ENCODE measurements around the gene ABI2.

The ABI2 gene

DNA sequence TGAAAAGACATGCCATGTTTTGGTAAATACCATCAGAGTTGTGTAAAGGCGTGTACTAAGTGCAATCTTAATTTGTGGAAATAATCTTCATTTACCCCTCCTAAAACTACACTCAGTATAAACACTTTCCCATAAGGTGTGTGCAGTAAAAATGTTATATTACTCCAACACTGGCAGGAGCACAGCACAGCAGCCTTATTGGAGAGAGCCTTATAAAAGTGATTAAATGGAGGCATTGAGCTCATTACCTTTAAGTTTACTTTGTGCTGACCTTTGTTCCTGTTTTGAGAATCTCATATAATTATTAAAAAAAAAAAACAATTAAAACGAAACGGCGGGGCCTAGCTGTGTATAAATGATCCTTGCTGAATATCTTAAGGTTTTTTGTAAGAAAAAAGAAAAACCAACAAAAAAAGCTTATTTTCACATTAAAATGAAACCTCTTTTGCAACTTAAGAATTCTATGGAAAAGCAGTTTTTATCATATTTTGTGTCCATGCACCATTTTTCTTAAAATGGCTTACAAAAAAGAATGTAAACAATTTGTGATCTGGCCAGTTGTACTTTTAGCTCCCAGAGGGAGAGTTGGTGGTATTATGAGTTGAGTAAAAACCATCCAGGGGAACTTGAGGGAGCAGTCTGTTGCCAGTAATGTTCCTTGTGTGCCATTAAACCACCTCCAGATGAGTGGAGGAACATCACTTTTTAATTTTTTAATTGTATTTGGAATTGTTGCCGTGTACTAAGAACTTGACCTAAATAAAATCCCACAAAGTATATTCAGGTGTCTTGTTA is 103.4 kb downstream of the ABI2 start:
- DNase-seq (ENCODE audit: low spot score): no peak

DNA sequence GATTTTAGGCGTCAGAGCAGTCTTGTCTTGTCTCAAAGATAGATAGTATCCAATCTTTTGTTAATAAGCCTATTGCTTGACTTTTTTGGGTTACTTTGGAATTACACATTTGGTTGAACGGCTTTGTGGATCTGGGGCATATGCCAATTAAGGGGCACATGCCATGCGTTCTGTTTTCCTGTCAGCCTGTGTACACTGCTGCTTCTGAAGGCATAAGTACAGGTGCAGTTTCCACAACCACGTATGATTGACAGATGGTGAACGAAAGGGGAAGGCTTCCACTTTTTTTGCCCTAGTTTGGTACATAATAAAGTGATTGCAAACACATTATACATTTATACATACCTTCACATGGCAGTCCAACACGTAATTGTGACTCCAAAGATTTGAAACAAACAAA is 104.6 kb downstream of the ABI2 start:
- no peak for DNase-seq (ENCODE audit: low spot score)

DNA sequence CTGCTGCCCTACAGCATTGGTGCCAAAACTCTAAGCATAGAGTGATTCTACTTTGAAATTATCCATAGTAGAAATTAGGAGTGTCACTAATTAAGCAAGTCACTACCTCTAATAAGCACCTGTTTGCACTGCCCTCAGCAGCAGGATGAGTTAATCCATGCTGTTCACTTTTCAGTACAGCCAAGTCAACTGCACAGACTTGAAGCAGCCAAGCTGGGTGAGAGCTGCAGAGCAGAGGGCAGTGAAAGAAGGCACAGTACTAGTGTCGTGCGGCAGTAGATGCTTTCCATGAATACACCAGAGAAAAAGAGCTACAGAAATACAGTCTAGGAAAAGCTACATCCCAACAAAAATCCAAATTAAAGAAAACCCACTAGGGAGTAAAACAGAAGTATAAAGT is 108.3 kb downstream of the ABI2 start:
- DNase-seq (ENCODE audit: low spot score): no peak

DNA sequence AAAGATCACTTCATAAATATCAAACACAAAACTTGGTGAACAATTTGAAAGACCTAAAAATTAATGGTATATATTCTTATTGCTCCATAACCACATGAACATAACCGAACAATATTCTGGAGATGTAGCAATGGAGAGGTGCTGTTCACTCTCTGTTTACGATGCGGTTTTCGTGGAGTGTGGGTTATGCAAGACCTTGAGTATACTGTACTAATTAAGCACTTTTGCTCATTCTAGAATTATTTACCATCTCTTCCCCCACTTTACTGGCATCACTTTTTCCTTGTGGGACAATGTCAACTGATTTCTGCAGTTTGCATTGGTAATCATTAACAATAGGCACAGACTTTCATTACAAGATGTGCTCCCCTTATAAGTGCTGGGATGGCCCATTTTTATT is 109.3 kb downstream of the ABI2 start:
- DNase-seq (ENCODE audit: low spot score): no peak

DNA sequence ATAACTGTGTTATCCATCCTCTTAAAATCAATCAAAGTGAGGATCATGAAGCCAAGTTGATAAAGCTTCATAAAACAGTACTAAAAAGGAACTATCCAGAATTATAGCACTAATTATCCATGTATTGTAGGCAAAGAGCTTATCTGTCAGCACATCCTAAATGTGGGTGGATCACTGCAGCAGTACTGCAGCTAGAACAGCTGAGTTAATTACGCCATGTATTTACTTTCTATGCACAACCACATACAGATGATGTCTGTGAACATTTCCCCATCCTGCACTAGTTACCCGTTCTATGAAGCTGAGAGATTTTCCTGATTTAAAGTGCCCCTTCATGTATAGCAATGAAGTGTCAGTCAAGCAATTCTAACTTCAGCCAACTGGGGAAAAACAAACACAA is 110.3 kb downstream of the ABI2 start:
- DNase-seq (ENCODE audit: low spot score): no peak

DNA sequence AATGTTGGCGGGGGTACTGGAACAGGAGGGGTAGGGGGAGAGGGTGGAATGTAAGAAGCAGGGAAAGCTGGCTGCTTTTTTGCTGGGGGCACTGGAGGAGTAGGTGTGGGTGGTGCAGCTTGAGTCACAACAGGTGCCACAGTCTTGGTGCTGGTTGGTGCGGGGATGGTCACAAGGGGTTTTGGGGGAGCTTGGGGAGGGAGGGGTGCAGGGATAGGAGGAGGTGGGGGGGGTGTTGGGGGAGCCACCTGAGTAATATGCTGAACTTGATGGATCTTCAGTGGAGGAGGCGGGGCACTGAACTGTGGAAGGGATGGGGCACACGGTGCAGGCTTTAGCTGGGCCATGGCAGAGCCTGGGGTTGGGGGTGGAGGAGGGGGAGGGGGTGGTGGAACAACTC is 112.5 kb downstream of the ABI2 start:
- no peak for DNase-seq (ENCODE audit: low spot score)

DNA sequence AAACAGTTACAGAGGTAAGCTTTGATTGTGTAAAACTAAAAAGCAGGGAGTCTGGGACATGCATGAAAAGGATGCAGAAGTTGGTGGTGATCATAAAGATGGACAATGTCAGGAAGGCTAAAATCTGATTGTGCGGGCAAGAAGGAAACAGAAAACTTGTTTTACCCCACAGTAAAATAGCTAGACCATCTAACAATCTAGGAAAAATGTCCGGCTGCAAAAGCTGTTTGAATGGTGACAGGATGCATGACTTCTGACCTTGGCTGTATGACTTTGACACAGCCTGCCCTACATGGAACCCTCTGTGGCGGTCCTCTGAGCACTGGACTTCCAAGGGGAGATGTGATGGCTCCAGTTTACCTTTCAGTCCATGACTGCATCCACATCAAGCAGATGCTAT is 113.3 kb downstream of the ABI2 start:
- no peak for DNase-seq (ENCODE audit: low spot score)

DNA sequence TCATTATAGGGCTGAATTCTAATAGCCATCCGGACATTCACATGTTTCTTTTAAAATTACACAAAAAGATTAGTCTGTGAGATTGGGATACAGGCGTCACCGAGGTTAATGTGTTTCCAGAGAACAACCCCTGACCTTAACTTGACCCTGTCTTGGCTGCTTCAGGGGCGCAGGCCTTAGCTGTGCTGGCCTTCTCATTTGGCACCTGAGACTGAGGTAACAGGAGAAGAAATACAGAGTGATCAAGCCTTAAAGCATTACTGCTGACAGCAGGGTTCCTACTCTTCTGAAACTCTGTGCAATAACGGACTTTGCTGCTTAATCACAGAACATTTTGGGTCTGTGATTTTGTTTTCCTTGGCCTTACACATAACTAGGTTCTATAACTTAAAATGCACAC is 114.3 kb downstream of the ABI2 start:
- no peak for DNase-seq (ENCODE audit: low spot score)

DNA sequence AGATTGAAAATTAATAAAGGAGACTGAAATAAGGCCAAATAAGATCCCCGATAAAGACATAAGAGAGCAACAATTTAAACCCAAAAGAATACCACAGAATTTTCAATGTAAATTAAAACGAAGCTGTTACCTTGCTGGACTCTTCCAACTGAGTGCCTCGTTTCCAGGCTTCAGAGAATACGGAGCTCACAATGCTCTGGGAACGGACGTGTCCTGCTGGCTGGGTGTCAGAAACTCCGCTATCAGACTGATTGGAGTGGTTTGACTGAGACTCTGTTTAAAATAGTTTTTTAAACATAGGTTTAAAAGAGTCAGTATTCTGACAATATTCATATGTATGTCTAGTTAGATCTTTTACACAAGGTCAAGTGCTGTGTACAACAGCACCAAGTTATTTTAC is 116.5 kb downstream of the ABI2 start:
- no peak for DNase-seq (ENCODE audit: low spot score)

DNA sequence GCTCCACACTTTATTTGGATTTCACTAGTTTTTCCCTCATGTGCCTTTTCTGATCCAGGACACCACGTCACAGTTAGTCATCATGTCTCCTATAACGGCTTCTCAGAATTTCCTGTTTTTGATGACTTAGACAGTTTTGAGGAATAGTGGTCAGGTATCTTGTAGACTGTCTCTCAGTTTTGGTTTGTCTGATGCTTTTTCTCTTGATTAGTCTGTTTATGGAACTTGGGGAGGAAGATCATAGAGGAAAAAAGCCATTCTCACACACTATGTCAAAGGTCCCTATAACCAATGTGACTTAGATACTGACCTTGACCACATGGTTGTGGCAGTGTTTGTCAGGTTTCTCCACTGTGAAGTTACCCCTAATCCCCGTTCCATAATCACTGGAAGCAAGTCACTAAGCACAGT is 117.9 kb downstream of the ABI2 start:
- no peak for DNase-seq (ENCODE audit: low spot score)

DNA sequence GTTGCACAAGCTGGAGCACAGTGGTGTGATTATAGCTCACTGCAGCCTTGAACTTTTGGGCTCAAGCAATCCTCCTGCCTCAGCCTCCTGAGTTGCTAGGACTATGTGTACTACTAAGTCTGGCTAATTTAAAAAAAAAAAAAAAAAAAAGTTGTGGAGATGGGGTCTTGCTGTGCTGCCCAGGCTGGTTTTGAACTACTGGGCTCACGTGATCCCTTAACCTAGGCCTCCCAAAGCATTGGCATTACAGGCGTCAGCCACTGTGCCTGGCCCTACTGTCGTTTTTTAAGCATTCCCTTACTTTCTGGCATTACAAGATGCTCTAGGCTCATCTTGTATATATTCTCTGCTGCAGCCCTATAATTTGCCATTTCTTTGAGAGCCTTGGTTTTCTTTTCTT is 118.6 kb downstream of the ABI2 start:
- DNase-seq (ENCODE audit: low spot score): no peak

DNA sequence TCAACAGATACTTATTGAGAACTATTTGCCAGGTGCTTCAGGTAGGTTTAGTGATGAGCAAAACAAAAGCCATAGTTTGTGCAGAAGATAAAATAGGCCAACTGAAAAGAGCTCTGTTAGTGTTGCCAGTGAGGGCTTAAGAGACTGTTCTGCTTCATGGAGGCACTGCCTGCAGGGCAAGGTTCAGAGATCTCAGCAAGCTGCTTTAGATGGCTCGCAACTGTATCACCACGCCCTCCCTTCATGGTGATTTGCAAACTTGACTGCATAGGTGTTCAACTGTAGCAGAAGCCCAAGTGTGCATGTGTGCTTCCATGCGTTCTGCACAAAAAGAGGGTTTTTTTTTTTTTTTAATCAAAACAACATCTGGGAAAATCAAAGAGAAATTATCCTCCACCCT is 122.4 kb downstream of the ABI2 start:
- no peak for DNase-seq (ENCODE audit: low spot score)

DNA sequence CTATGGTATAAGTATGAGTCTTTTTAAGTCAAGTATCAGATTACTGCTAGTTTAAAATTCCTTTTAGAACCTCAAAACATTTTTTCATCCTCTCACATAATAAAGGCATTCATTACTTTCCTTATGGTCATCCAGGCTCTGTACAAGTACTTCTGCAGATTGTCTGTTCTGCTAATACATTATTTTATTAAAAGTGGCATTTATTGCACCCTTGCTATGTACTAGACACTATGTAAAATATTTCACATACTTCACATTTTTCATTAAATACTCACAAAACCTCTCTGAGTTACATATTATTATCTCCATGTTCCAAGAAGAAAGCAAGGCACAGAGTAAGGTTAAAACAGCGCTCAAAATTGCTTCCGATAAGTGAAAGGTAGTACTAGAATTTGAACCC is 122.8 kb downstream of the ABI2 start:
- no peak for DNase-seq (ENCODE audit: low spot score)

DNA sequence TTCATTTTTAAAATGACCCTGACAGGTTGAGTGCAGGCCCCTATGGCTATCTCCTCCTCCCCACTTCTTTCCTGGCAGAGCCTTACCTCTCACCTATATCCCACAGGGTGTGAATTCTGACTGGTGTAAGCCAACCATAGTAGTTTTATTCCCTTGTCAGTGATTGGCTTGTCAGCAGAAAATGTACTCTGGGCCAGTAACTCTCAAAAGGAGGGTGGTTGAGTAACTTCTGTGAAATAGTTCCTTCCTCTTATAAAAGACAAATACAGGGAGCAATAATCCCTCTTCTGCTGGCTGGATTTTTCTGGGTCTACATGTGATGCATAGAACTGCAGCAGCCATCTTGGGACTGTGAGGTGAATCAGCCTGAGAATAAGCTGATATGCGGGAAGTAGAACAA is 123.5 kb downstream of the ABI2 start:
- no peak for DNase-seq (ENCODE audit: low spot score)

DNA sequence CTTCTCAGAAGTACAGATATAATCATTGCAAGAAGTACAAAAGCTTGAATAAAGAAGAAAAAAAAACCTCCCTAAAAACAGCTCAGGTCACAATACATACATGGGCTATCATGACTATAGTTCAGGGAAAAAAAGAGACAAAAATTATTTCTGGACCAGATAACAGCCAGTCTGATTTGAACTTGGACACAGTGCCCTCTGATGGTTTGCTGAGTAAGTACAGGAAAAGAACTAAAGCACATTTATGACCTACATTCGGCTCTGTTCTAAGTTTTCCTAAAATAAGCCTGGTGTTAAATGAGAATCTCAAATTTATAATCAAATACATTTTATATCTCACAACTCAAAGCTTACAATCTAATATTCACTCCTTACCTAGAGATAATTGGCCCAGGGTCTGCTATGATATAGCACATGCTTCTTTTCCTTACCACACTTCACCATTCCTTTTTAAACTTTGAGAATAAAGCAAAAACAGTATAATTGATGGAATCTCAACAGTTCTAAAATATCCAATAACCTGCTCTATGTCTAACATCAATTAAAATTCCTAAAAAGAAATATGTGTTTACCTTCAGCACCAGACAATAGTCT is 125.8 kb downstream of the ABI2 start:
- DNase-seq (ENCODE audit: low spot score): peak; percentile 57

DNA sequence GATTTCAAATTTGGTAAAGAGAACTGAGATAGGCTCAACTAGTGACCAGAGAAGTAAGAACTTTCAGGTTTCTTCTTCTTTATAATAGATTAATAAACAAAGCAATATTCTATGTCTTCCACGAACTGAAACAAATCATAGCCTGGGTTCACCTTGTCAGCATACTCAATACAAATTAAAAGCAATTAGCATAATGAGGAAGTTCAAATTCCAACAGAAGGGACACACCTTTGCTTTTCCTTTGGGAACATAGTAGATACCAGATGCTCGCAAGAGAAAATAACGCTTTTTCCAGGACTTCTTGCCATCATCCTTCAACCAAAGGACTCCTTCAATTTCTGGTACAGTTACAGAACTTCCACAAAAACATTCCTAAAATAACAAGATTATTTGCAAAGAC is 127.0 kb downstream of the ABI2 start:
- DNase-seq (ENCODE audit: low spot score): no peak

DNA sequence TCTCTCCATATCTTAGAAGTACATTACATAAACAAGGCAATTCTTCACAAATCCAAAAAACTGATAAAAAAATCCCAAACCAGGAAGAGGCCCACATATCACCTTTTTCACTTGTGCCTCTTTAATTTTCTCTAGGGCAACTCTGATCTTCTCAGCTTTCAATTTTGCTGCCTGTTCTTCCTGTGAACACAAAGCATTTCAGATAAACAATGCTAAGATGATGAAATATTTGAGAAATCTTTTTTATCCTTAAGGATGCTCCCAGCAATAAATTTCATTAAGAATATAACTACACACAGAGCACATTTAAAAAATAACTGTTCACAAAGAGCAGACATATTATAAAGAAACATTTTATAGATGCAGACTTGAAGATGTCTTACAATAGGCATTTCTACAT is 133.6 kb downstream of the ABI2 start:
- DNase-seq (ENCODE audit: low spot score): no peak

DNA sequence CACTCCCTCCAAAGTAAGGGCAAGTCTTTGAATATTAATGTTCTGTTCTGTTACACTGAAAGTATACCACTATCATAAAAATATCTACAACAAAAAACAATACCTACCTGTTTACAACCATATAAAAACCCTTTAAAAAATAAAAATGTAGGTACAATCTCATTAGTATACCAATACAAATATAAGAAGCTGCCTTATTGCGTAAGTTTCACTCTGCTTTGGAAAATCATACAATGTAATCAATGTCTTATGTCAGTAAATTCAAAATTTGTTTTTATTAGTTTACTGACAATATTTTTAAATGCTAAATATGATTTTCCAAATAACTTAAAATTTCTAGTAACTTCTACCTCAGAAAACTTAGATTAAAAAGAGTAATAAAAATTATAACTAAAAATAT is 134.1 kb downstream of the ABI2 start:
- DNase-seq (ENCODE audit: low spot score): no peak

DNA sequence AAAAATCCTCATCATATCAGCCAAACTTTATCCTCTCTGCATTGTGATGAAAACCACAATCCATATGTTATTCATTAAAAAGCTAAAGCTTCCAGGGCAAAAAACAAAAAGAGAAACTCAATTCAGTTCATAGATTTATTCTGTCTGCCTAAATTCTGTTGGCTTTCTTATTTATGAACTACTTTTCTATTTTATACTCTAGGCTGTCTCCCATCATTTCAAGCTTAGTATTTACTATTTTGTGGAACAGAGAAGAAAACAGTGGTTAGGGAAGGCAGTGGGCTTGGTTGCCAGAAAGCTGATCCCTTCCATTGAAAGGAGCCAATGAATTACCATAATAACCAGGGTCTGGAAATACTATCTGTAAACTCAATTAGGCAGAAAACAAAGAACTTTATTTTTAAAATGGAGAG is 135.1 kb downstream of the ABI2 start:
- no peak for DNase-seq (ENCODE audit: low spot score)

DNA sequence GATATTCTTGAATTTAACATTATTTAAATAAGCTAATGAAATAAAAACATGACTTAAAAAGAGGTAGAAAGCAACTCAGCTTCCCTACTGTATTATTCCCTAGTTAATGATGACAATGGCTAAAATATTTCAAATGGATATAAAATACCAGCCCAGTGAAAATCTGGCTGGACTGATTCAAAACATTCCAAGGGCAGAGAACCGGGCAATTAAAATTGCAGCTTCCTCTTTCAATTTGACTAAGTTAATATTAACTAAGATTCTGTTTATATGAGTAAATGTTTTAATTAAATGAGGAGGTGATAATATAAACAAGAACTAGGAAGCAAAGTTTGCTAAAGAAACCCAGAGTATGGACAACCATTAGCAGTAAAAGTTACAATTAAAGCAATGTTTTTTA is 141.4 kb downstream of the ABI2 start:
- no peak for DNase-seq (ENCODE audit: low spot score)

DNA sequence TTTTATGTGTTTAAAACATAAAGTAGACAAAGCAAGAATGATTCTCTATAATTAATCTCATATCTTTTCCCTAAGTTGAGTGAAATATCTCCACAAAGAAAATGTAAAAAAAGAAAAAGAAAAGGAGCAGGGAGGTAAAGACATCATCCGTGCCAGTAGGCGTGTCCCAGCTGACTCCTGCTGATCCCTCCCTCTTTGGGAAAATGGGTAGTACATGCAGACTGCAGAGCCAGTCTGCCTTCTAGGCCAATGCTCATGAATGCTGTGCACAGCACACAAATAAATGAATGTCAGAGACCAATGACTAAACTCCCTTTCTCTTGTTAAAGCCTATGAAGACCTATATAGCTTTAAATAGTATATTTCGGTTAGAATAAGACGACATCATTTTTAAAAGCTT is 142.2 kb downstream of the ABI2 start:
- no peak for DNase-seq (ENCODE audit: low spot score)

DNA sequence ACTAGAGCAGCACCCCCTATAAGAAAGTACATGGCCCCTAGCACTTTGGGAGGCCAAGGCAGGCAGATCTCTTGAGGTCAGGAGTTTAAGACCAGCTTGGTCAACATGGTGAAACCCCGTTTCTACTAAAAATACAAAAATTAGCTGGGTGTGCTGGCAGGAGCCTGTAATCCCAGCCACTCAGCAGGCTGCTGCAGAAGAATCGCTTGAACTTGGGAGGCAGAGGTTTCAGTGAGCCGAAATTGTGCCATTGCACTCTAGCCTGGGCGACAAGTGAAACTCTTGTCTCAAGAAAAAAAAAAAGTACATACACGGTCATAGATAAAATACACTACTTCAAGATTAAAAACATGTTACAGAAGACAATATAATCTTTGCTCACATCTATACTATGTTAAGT is 143.1 kb downstream of the ABI2 start:
- no peak for DNase-seq (ENCODE audit: low spot score)

DNA sequence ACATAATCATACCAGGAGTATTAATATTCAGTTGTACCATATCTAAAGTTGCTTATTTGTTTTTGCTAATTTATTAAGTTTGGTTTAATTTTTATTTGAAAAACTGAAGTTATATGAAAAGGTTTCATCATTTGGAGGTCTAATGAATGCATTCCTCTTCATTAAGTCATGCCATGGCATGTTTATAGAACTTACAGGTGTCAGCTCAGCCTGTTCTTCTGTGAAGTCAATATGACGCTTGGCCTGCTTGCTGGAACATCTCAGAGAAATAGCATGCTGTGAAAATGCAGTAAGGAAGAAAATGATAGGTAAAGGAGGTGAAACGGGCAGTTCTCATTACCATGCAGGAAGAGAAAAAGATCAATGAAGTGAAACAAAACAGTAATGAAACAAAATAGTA is 148.7 kb downstream of the ABI2 start:
- DNase-seq (ENCODE audit: low spot score): no peak

DNA sequence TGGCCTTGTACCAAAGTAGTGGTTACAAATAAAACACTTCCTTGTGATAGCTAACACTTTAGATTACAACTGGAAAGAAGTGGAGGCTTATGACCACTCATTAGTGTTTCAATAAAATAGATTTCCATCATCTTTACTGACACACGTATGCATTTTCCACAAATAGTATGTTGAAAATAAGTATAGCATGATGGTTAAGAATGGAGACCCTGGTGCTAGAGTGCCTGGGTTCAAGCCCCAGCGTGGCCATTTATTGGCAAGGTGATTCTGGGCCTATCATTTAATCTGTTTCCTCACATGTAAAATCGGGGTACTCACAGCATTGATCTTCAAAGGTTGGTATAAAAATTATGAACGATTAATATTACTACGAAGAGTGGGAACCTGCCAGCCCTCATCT is 152.4 kb downstream of the ABI2 start:
- no peak for DNase-seq (ENCODE audit: low spot score)
